GM13977 (cell line): ENCODE results near the gene CLEC4M.
"Not testable (repeated sequence)": the region's sequence is repeated elsewhere in the genome, so short reads cannot be mapped to it uniquely, and the experiment has no call there.

Experiments used
- DNase-seq: peaks from one replicate; pipeline ENCODE4 v3.0.0; 2012; ENCODE audit warnings: low spot score
- CTCF ChIP-seq: IDR thresholded peaks from 2 replicates; pipeline ENCODE4 v1.5.1; 2012; ENCODE audit warnings: mild to moderate bottlenecking, control low read depth; ENCODE audit not compliant: insufficient read depth; ENCODE audit errors: extremely low read depth, missing control alignments
- in situ Hi-C: fragments of 300-500 bp; cut with MboI; formaldehyde crosslinking; loops from one replicate; pipeline ENCODE4 v1.12.0; 2022; ENCODE audit warnings: low sequenced_read_pairs, low pct_unique_long_range_greater_than_20kb, mixed read lengths, inconsistent platforms; ENCODE audit not compliant: unreplicated experiment

CLEC4M gene

GRCh38 chr19:7744871-7745650 lies 18.0 kb upstream of the CLEC4M start:
- DNase-seq = no peak
- no peak for TF ChIP-seq CTCF
- in situ Hi-C loops = no loop called here

GRCh38 chr19:7746306-7746705 lies 16.7 kb upstream of the CLEC4M start:
- in situ Hi-C loops, DNase-seq: not testable (repeated sequence)

DNA sequence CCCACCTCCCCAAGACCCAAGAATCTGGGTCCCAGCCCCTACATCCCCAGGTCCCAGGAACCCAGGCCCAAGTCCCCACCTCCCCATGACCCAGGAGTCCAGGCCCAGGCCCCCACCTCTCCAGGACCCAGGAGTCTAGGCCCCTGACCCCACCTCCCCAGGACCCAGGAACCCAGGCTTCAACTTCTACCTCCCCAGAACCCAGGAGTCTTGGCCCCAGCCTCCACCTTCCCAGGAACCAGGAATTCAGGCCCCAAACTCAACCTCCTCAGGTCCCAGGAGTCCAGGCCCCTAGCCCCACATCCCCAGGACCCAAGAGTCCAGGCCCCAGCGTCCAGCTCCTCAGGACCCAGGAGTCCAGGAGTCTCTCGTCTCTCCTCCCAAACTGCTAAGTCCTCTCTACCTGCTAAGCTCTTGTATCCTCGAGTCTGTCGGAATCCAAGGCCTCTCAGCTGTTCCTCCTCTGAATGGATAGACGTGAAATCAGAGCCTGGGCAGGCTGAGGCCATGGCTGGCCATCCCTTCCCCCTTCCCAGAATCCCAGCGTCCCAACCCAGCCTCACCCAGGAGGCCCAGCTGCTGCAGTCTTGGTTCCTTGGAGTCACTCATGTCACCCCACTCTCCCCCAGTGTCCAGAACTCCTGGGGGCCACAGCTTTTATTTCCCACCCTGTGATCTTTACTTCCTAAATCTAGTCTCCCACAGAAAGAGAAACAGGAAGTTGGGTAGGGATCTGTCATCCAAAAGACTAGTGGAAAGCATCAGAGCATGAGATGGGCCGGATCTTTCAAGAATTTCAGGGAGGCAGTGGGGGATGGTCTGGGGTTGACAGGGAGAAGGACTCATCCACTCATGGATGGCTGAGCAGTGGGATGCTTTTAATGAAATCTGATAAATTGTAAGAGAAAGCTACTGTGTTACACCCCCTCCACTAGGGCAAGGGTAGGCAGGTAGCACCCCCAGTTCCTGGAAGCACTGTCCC lies 15.8 kb upstream of the CLEC4M start, which contains the start of gene CD209:
CD209 (minus strand) TSS at position 632 of the 982 bp plus-strand sequence; CDS start at position 609, 23 bp downstream.
- TF ChIP-seq CTCF = no peak
- in situ Hi-C loops = no loop called here
- DNase-seq = no peak

DNA sequence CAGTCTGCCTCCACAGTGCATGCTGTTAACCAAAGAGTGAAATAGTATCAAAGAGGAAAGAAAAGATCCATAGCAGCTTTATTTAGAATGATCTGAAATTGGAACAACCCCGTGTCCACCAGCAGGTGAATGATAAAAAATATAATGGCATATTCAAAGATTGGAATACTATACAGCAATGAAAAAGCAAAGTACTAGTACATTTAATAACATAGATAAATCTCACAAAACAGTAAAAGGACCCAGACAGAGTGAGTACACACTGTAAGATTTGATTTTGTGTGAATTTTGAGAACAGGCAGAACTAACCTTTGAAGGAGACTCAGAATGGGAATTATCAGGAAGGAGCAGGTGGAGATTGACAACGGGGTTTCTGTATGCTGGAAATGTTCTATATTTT lies 14.9 kb upstream of the CLEC4M start:
- no peak for TF ChIP-seq CTCF

DNA sequence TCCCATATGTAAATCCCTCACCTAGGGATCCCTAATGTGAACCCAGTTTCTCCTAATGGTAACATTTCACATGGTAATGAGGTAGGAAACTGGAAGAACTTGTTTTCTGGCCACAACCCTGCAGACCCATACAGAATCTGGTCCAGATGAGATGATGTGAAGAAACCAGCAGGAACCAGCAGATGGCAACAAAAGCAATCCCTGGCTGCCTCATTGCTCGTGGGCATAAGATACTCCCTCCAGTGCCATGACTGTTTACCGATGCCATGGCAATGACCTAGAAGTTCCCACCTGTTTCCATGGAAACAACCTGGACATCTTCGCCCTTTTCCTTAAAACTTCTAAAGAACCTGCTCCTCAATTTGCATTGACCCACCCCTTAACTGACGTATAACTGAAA lies 14.3 kb upstream of the CLEC4M start:
- in situ Hi-C loops = no loop called here

More for the DNA sequence above, 14.9 kb upstream of the CLEC4M start:
- no peak for DNase-seq
- in situ Hi-C loops = no loop called here

GRCh38 chr19:7751157-7751783 lies 11.8 kb upstream of the CLEC4M start:
- no peak for TF ChIP-seq CTCF
- DNase-seq = no peak
- in situ Hi-C loops = no loop called here

More for the DNA sequence above, 14.3 kb upstream of the CLEC4M start:
- TF ChIP-seq CTCF = no peak
- no peak for DNase-seq
